ENCODE measurements around the gene OTOP3.

GRCh38 chr17:74961657-74962350 is 26.1 kb downstream of the OTOP3 start:
- no peak for TF ChIP-seq POLR2A (IDR thresholded peaks at IDR 0.05; ENCODE audit: low read depth, low read length)
- peak; percentile 77 for TF ChIP-seq CTCF (conservative IDR thresholded peaks at IDR 0.05; ENCODE audit: low read depth, low read length)
